MV-4-11 (cell line): ENCODE results near the gene CUEDC2.

ENCODE experiments used
- DNase-seq: peaks from one replicate; lab custom pipeline; 2025; lab: John Stamatoyannopoulos, UW

Gene CUEDC2

GRCh38 chr10:102409604-102410428 lies 22.6 kb downstream of the CUEDC2 start:
- no peak for DNase-seq

- no peak for DNase-seq
Observed at GRCh38 chr10:102408728-102409603, 23.4 kb downstream of the CUEDC2 start.

- DNase-seq: peak; percentile 54
Observed at GRCh38 chr10:102408131-102408727, 24.1 kb downstream of the CUEDC2 start.

GRCh38 chr10:102407425-102408130 lies 24.8 kb downstream of the CUEDC2 start:
- DNase-seq: no peak

- no peak for DNase-seq
Observed at GRCh38 chr10:102406815-102407214, 25.6 kb downstream of the CUEDC2 start.

- DNase-seq: no peak
Observed at GRCh38 chr10:102405632-102406031, 26.7 kb downstream of the CUEDC2 start.

- DNase-seq: no peak
Observed at GRCh38 chr10:102405108-102405571, 27.2 kb downstream of the CUEDC2 start.

- DNase-seq: no peak
Observed at GRCh38 chr10:102404361-102405107, 27.8 kb downstream of the CUEDC2 start.

GRCh38 chr10:102403115-102403514 lies 29.3 kb downstream of the CUEDC2 start:
- no peak for DNase-seq

- DNase-seq: no peak
Observed at GRCh38 chr10:102402512-102402896, 29.9 kb downstream of the CUEDC2 start.

GRCh38 chr10:102401735-102402511 lies 30.5 kb downstream of the CUEDC2 start:
- DNase-seq: no peak

GRCh38 chr10:102401342-102401654 lies 31.1 kb downstream of the CUEDC2 start:
- DNase-seq: no peak

- DNase-seq: no peak
Observed at GRCh38 chr10:102400598-102401341, 31.6 kb downstream of the CUEDC2 start.

- no peak for DNase-seq
Observed at GRCh38 chr10:102400076-102400475, 32.3 kb downstream of the CUEDC2 start.

- peak; percentile 76 for DNase-seq
Observed at GRCh38 chr10:102399217-102400021, 33.0 kb downstream of the CUEDC2 start.

GRCh38 chr10:102398172-102399020 lies 34.0 kb downstream of the CUEDC2 start:
- no peak for DNase-seq

- DNase-seq: no peak
Observed at GRCh38 chr10:102397222-102398171, 34.9 kb downstream of the CUEDC2 start.
